NCI-H748 (cell line): ENCODE data around the gene CREB3L2.
"Not testable (repeated sequence)": the region's sequence is repeated elsewhere in the genome, so short reads cannot be mapped to it uniquely, and the experiment has no call there.

Experiments used
- DNase-seq: peaks from one replicate; lab custom pipeline; 2025; ENCODE audit not compliant: unreplicated experiment; lab: John Stamatoyannopoulos, UW

The CREB3L2 gene

GRCh38 chr7:138001529-138002095, at the start of gene CREB3L2:
Gene CREB3L2 (minus strand): TSS chr7:138002086. CDS start chr7:138001705, 381 bp downstream.
- peak; percentile 85 for DNase-seq

GRCh38 chr7:138049505-138050116, 47.7 kb upstream of the CREB3L2 start:
- DNase-seq = no peak

GRCh38 chr7:138047907-138048306, 46.0 kb upstream of the CREB3L2 start:
- no peak for DNase-seq

GRCh38 chr7:138044897-138045296, 43.0 kb upstream of the CREB3L2 start:
- DNase-seq = no peak

GRCh38 chr7:138040063-138040462, 38.2 kb upstream of the CREB3L2 start:
- not testable (repeated sequence) for DNase-seq

GRCh38 chr7:138036135-138036534, 34.2 kb upstream of the CREB3L2 start:
- no peak for DNase-seq

- no peak for DNase-seq
These were observed 31.4 kb upstream of the CREB3L2 start for GRCh38 chr7:138033241-138033640.

- no peak for DNase-seq
These were observed 30.9 kb upstream of the CREB3L2 start for GRCh38 chr7:138032770-138033169.

GRCh38 chr7:138032186-138032585, 30.3 kb upstream of the CREB3L2 start:
- DNase-seq = no peak

- no peak for DNase-seq
These were observed 28.9 kb upstream of the CREB3L2 start for GRCh38 chr7:138030679-138031351.

- no peak for DNase-seq
These were observed 28.1 kb upstream of the CREB3L2 start for GRCh38 chr7:138029941-138030340.

- DNase-seq = no peak
These were observed 27.2 kb upstream of the CREB3L2 start for GRCh38 chr7:138029126-138029525.

GRCh38 chr7:138027100-138027499, 25.2 kb upstream of the CREB3L2 start:
- no peak for DNase-seq

- DNase-seq = no peak
These were observed 23.6 kb upstream of the CREB3L2 start for GRCh38 chr7:138025215-138026186.

- no peak for DNase-seq
These were observed 22.9 kb upstream of the CREB3L2 start for GRCh38 chr7:138024765-138025164.

GRCh38 chr7:138024343-138024691, 22.4 kb upstream of the CREB3L2 start:
- no peak for DNase-seq

GRCh38 chr7:138023618-138024342, 21.9 kb upstream of the CREB3L2 start:
- peak; percentile 49 for DNase-seq

- no peak for DNase-seq
These were observed 20.0 kb upstream of the CREB3L2 start for GRCh38 chr7:138021889-138022288.

GRCh38 chr7:138017992-138018391, 16.1 kb upstream of the CREB3L2 start:
- no peak for DNase-seq

- DNase-seq = no peak
These were observed 13.2 kb upstream of the CREB3L2 start for GRCh38 chr7:138015096-138015495.

- no peak for DNase-seq
These were observed 12.8 kb upstream of the CREB3L2 start for GRCh38 chr7:138014686-138015085.
